ENCODE measurements around the gene ANTXR1.

DNA sequence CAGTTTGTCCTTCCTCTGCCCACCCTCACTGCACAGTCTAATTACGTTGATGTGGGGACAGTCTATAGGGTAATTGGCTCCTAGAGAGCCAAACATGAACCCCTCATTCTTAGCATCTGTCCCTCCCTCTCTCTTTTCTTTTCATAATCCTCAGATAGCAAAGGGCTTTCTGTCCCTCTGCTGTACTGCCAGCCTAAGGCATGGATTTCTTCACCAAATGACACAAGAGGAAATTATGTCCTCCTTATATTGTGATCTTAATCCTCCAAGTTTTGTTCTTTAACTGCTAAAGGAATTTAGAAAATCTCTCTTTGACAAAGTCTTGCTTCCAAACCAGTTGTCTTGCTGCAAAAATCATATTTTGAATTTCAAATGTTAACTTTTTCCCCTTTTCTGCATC lies 18.5 kb downstream of the ANTXR1 start:
- no peak for TF ChIP-seq RAD21 (IDR thresholded peaks at IDR 0.05; ENCODE audit: low read depth)
- TF ChIP-seq, protein P1, sequence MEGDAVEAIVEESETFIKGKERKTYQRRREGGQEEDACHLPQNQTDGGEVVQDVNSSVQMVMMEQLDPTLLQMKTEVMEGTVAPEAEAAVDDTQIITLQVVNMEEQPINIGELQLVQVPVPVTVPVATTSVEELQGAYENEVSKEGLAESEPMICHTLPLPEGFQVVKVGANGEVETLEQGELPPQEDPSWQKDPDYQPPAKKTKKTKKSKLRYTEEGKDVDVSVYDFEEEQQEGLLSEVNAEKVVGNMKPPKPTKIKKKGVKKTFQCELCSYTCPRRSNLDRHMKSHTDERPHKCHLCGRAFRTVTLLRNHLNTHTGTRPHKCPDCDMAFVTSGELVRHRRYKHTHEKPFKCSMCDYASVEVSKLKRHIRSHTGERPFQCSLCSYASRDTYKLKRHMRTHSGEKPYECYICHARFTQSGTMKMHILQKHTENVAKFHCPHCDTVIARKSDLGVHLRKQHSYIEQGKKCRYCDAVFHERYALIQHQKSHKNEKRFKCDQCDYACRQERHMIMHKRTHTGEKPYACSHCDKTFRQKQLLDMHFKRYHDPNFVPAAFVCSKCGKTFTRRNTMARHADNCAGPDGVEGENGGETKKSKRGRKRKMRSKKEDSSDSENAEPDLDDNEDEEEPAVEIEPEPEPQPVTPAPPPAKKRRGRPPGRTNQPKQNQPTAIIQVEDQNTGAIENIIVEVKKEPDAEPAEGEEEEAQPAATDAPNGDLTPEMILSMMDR (IDR thresholded peaks at IDR 0.05 in 2 of 3, conservative IDR thresholded peaks at IDR 0.05 in 1 of 3; ENCODE audit: borderline replicate concordance in 1 of 3, insufficient read depth in 1 of 3, low read depth in 2 of 3, low read length in 2 of 3) = no peak
- no peak for TF ChIP-seq ZNF274 (IDR thresholded peaks at IDR 0.05; ENCODE audit: low read depth, low read length)
- TF ChIP-seq, protein P2, sequence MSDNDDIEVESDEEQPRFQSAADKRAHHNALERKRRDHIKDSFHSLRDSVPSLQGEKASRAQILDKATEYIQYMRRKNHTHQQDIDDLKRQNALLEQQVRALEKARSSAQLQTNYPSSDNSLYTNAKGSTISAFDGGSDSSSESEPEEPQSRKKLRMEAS (IDR thresholded peaks at IDR 0.05) = no peak
- TF ChIP-seq POLR2AphosphoS5 (IDR thresholded peaks at IDR 0.05; ENCODE audit: low read depth, low read length) = no peak
- TF ChIP-seq EZH2 (IDR thresholded peaks at IDR 0.05) = no peak
- TF ChIP-seq SP1 (IDR thresholded peaks at IDR 0.05; ENCODE audit: low read depth) = no peak
- no peak for TF ChIP-seq EZH2phosphoT487 (IDR thresholded peaks at IDR 0.05; ENCODE audit: borderline replicate concordance)

Measured in HCT116 (cell line).